Esophagus muscularis mucosa (tissue), 4 donors: ENCODE data around the gene ARHGAP40. TPM values are rescaled to one million over a fixed set of nuclear protein-coding genes. Genes with fewer than 3 reads are reported as not detected.

ENCODE experiments used
- DNase-seq: peaks from one replicate; pipeline ENCODE4 v3.0.0-alpha.2; 2017; ENCODE audit errors: extremely low spot score
- H3K27ac ChIP-seq, 4 donors: fragments of 200-600 bp; sonication (generic); replicated peaks in 1 of 4; 1 replicate in 3 of 4; 2 replicates in 1 of 4; pipeline ENCODE4 v1.5.1; 2016 to 2019; ENCODE audit warnings: mild to moderate bottlenecking in 1 of 4
- H3K27me3 ChIP-seq, 4 donors: fragments of 200-600 bp; sonication (generic); one replicate each; pipeline versions ENCODE4 v1.5.1 to v1.6.0; 2016 to 2019
- H3K36me3 ChIP-seq, 4 donors: fragments of 200-600 bp; sonication (generic); one replicate each; pipeline ENCODE4 v1.5.1; 2016 to 2019
- H3K4me1 ChIP-seq, 4 donors: fragments of 200-600 bp; sonication (generic); one replicate each; pipeline ENCODE4 v1.5.1; 2016 to 2019
- H3K4me3 ChIP-seq, 4 donors: fragments of 200-600 bp; sonication (generic); 1 replicate in 2 of 4; 2 replicates in 2 of 4; pipeline ENCODE4 v1.5.1; 2016 to 2019; ENCODE audit warnings: mild to moderate bottlenecking in 4 of 4, moderate library complexity in 1 of 4
- H3K9me3 ChIP-seq, 4 donors: fragments of 200-600 bp; sonication (generic); 1 replicate in 3 of 4; 2 replicates in 1 of 4; pipeline ENCODE4 v1.5.1; 2016 to 2019
- CTCF ChIP-seq, 3 experiments: fragments of 200-600 bp in 2 of 3; fragments of 450-650 bp in 1 of 3; sonication (generic) in 2 of 3; IDR thresholded peaks; one replicate each; pipeline ENCODE4 v1.5.1; 2017 to 2019; ENCODE audit warnings: antibody characterized with exemption in 3 of 3, mild to moderate bottlenecking in 2 of 3, moderate library complexity in 1 of 3
- EP300 ChIP-seq: sonication (generic); formaldehyde crosslinking; IDR thresholded peaks from one replicate; pipeline ENCODE4 v1.6.1; 2017; ENCODE audit warnings: antibody characterized with exemption
- POLR2A ChIP-seq: fragments of 450-650 bp; IDR thresholded peaks from one replicate; pipeline ENCODE4 v1.6.1; 2017; ENCODE audit warnings: antibody characterized with exemption, moderate library complexity, mild to moderate bottlenecking, low read depth
- POLR2AphosphoS5 ChIP-seq, 2 donors: sonication (generic); formaldehyde crosslinking; IDR thresholded peaks; one replicate each; pipeline ENCODE4 v1.6.1; 2017; ENCODE audit warnings: antibody characterized with exemption in 2 of 2
- WGBS: methylation state at CpG from one replicate; pipeline ENCODE4 v1.1.5; 2018; 5-methylcytosine and 5-hydroxymethylcytosine counted together
- intact Hi-C: fragments of 100-400 bp; cut with DNase I; formaldehyde crosslinking; loops from one replicate; pipeline ENCODE4 v1.15.1; 2023
- total RNA-seq, 4 donors: library from RNA; depleted of rRNA; stranded (reverse); fragments of >200 nt; gene quantifications; one replicate each; pipeline versions ENCODE4 v1.1.0 to v1.2.1, GENCODE V29; 2016

The ARHGAP40 gene
- total RNA-seq, 4 donors from 2014 or later: 0.42 TPM; not detected in 3

GRCh38 chr20:38569747-38570525 is 31.7 kb upstream of the ARHGAP40 start:
- no peak for DNase-seq
- H3K27me3 ChIP-seq: no peaks in the 10 kb centered on the region
- no peaks in the 10 kb centered on the region for H3K4me1 ChIP-seq
- H3K4me3 ChIP-seq: no peak overlapping the region
- peaks cover 29 to 97% (median 69%) of the 10 kb centered on the region in 4 donors for H3K36me3 ChIP-seq
- TF ChIP-seq EP300 (no peak), CTCF (IDR thresholded peaks at IDR 0.05) (no peak), POLR2A (no peak), POLR2AphosphoS5 (IDR thresholded peaks at IDR 0.05) (no peak)
- intact Hi-C loops: no loop called here
- WGBS: 78% methylated on average over 5 of the region's 5 CpGs
- no peak overlapping the region for H3K27ac ChIP-seq
- H3K9me3 ChIP-seq: no peaks in the 10 kb centered on the region

- Histone ChIP-seq H3K9me3 (no peaks in the 10 kb centered on the region), H3K27ac (no peak overlapping the region), H3K4me3 (no peak overlapping the region), H3K4me1 (no peaks in the 10 kb centered on the region), H3K27me3 (no peaks in the 10 kb centered on the region), H3K36me3 (peaks cover 31 to 97% (median 54%) of the 10 kb centered on the region in 4 donors)
- DNase-seq: no peak
- TF ChIP-seq POLR2AphosphoS5 (IDR thresholded peaks at IDR 0.05) (no peak), POLR2A (no peak), EP300 (no peak), CTCF (IDR thresholded peaks at IDR 0.05) (no peak)
- intact Hi-C loops: no loop called here
- 72% methylated on average over 7 of the region's 7 CpGs for WGBS
Observed at GRCh38 chr20:38573413-38573812, 28.2 kb upstream of the ARHGAP40 start.

- no peaks in the 10 kb centered on the region for H3K9me3 ChIP-seq
- TF ChIP-seq POLR2A (no peak), POLR2AphosphoS5 (IDR thresholded peaks at IDR 0.05) (no peak), EP300 (no peak), CTCF (IDR thresholded peaks at IDR 0.05) (no peak)
- intact Hi-C loops: no loop called here
- H3K27me3 ChIP-seq: peaks cover 0 to 14% (median 0%) of the 10 kb centered on the region in 4 donors
- DNase-seq: no peak
- H3K4me1 ChIP-seq: peaks cover 0 to 11% (median 4%) of the 10 kb centered on the region in 4 donors
- 57% methylated on average over 6 of the region's 7 CpGs for WGBS
- H3K27ac ChIP-seq: no peak overlapping the region
- H3K4me3 ChIP-seq: no peak overlapping the region
- peaks cover 16 to 40% (median 22%) of the 10 kb centered on the region in 4 donors for H3K36me3 ChIP-seq
Observed at GRCh38 chr20:38579219-38579910, 22.2 kb upstream of the ARHGAP40 start.

GRCh38 chr20:38579921-38580320 is 21.7 kb upstream of the ARHGAP40 start:
- WGBS: 69% methylated on average over 4 of the region's 4 CpGs
- DNase-seq: no peak

More at GRCh38 chr20:38579921-38580320, 21.7 kb upstream of the ARHGAP40 start:
- H3K4me1 ChIP-seq: peaks cover 0 to 11% (median 4%) of the 10 kb centered on the region in 4 donors
- H3K27ac ChIP-seq: no peak overlapping the region
- intact Hi-C loops: no loop called here
- peaks cover 12 to 34% (median 17%) of the 10 kb centered on the region in 4 donors for H3K36me3 ChIP-seq
- H3K4me3 ChIP-seq: no peak overlapping the region
- H3K27me3 ChIP-seq: peaks cover 0 to 19% (median 0%) of the 10 kb centered on the region in 4 donors
- TF ChIP-seq CTCF (IDR thresholded peaks at IDR 0.05): no peak
- TF ChIP-seq POLR2AphosphoS5 (IDR thresholded peaks at IDR 0.05): no peak
- no peak for TF ChIP-seq EP300
- no peaks in the 10 kb centered on the region for H3K9me3 ChIP-seq
